Thyroid gland (tissue), 4 donors: ENCODE results near the gene OPTC.

ENCODE experiments used
- CTCF ChIP-seq, 6 experiments: fragments of 200-600 bp in 3 of 6; fragments of 450-650 bp in 3 of 6; sonication (generic) in 3 of 6; IDR thresholded peaks; one replicate each; pipeline ENCODE4 v1.5.1; 2016 to 2019; ENCODE audit warnings: antibody characterized with exemption in 6 of 6, mild to moderate bottlenecking in 2 of 6, inconsistent platforms in 1 of 6, moderate library complexity in 1 of 6
- POLR2A ChIP-seq, 2 donors: fragments of 450-650 bp; IDR thresholded peaks; one replicate each; pipeline ENCODE4 v1.6.1; 2017; ENCODE audit warnings: antibody characterized with exemption in 2 of 2, mild to moderate bottlenecking in 2 of 2, moderate library complexity in 1 of 2

DNA sequence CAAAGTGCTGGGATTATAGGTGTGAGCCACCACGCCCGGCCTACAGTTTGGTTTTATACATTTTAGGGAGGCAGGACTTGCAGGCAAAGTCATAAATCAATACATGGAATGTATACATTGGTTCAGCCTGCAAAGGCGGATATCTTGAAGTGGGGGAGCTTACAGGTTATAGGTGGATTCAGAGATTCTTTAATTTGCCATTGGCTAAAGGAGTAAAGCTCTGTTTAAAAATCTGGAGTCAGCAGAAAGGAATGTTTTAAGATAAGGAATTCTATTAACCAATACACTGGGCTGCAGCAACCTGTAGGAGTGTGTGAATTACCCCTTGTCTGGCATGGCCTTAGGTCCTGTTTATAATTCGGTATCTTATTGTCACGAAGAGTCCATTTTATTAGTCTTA, 57.6 kb downstream of the OPTC start:
- no peak for TF ChIP-seq CTCF (IDR thresholded peaks at IDR 0.05)
- TF ChIP-seq POLR2A (IDR thresholded peaks at IDR 0.05), result no peak
